ENCODE measurements around the gene SLC38A9.

SLC38A9 gene

DNA sequence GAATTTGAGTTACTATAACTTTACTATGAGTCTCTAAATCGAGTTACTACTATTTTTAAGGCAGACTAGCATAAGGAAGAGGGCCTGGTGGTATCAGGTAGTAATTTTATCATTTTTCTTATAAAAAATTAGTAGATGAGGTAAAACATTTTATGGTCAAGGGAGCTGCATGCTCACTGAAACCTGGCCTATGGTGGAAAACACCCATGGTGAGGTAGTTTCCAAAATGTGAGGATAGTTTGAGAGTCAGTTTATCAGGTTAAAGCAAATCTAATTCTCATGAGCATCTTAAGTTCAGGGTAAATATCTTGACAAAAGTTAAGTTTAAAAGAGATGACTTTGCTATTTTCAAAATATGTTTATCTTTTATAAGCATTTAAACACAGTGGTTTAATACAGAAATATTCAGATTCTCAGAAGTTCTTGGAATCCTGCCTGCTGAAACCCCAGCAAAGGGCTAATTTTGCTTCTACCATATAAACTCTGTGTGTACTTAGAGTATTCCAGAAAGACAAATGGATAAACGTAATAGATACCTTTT, 35.7 kb upstream of the SLC38A9 start:
- DNase-seq (ENCODE audit: low spot score): no peak
- TF ChIP-seq, protein P1, sequence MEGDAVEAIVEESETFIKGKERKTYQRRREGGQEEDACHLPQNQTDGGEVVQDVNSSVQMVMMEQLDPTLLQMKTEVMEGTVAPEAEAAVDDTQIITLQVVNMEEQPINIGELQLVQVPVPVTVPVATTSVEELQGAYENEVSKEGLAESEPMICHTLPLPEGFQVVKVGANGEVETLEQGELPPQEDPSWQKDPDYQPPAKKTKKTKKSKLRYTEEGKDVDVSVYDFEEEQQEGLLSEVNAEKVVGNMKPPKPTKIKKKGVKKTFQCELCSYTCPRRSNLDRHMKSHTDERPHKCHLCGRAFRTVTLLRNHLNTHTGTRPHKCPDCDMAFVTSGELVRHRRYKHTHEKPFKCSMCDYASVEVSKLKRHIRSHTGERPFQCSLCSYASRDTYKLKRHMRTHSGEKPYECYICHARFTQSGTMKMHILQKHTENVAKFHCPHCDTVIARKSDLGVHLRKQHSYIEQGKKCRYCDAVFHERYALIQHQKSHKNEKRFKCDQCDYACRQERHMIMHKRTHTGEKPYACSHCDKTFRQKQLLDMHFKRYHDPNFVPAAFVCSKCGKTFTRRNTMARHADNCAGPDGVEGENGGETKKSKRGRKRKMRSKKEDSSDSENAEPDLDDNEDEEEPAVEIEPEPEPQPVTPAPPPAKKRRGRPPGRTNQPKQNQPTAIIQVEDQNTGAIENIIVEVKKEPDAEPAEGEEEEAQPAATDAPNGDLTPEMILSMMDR (IDR thresholded peaks at IDR 0.05; ENCODE audit: extremely low read depth, missing control alignments): no peak

GRCh38 chr5:55742778-55743177, 30.7 kb upstream of the SLC38A9 start:
- TF ChIP-seq, protein P1 (IDR thresholded peaks at IDR 0.05; ENCODE audit: extremely low read depth, missing control alignments): no peak
- no peak for DNase-seq (ENCODE audit: low spot score)

DNA sequence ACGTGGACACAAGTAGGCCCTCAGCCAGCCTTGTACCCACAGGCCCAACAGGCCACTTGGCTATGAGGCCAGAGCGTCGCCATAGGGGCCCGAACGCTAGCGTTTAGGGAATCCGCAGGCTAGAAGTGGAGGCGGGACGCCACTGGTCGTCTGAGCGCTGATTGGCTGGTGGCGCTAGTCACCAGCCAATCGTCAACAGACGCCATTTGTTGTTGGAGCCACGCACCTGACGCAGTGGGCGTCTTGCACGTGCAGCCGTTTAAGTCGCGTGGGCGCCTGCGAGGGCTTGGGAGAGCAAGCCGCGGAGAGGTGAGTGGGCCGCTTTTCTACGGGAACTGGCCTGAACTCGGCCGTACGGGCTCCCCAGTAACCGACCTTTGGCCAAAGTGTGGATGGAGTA, 25.7 kb upstream of the SLC38A9 start, which contains the start of gene DDX4:
TSS of gene DDX4 (plus strand) at position 269 of the 400 bp plus-strand sequence. CDS start 903 bp downstream, outside the sequence.
- no peak for DNase-seq (ENCODE audit: low spot score)

GRCh38 chr5:55734658-55735057, 22.5 kb upstream of the SLC38A9 start:
- DNase-seq (ENCODE audit: low spot score): no peak
- TF ChIP-seq, protein P1 (IDR thresholded peaks at IDR 0.05; ENCODE audit: extremely low read depth, missing control alignments): no peak

More for the DNA sequence above, 25.7 kb upstream of the SLC38A9 start, which contains the start of gene DDX4:
- TF ChIP-seq, protein P1 (IDR thresholded peaks at IDR 0.05; ENCODE audit: extremely low read depth, missing control alignments): no peak

GRCh38 chr5:55732585-55732984, 20.5 kb upstream of the SLC38A9 start:
- TF ChIP-seq, protein P1 (IDR thresholded peaks at IDR 0.05; ENCODE audit: extremely low read depth, missing control alignments): no peak
- no peak for DNase-seq (ENCODE audit: low spot score)

DNA sequence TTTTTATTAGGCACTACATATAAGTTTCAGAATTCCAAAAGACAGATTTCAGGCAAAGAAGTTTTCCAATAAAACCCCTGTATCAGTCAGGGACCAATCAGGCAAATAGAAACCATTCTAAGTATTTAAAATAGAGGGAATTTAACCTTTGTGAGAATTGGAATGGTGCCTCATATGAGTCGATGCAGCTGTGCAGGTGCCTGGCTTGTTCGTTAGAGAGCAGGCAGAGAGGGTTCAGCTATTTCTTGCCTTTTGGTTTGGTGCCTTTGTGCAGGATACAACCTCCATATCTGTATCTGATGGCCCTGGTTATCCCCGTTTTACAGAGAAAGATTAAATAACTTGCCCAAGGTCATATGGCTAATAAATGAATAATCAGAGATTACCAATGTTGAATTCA, 19.7 kb upstream of the SLC38A9 start:
- no peak for DNase-seq (ENCODE audit: low spot score)
- TF ChIP-seq, protein P1 (IDR thresholded peaks at IDR 0.05; ENCODE audit: extremely low read depth, missing control alignments): no peak

- DNase-seq (ENCODE audit: low spot score): no peak
- TF ChIP-seq, protein P1 (IDR thresholded peaks at IDR 0.05; ENCODE audit: extremely low read depth, missing control alignments): no peak
Measured at GRCh38 chr5:55724281-55724680, 12.2 kb upstream of the SLC38A9 start.

Data from GM20000 (cell line).